Sigmoid colon (tissue), 4 donors: ENCODE measurements around the gene VPS54.

ENCODE experiments used
- EP300 ChIP-seq, 4 donors: sonication (generic); formaldehyde crosslinking; IDR thresholded peaks; one replicate each; pipeline ENCODE4 v1.6.1; 2017; ENCODE audit warnings: antibody characterized with exemption in 4 of 4
- POLR2A ChIP-seq, 2 donors: fragments of 450-650 bp; IDR thresholded peaks; one replicate each; pipeline ENCODE4 v1.6.1; 2016; ENCODE audit warnings: antibody characterized with exemption in 2 of 2, mild to moderate bottlenecking in 2 of 2, moderate library complexity in 2 of 2
- POLR2AphosphoS5 ChIP-seq, 4 donors: sonication (generic); formaldehyde crosslinking; IDR thresholded peaks; one replicate each; pipeline ENCODE4 v1.6.1; 2017; ENCODE audit warnings: antibody characterized with exemption in 4 of 4
- TF ChIP-seq, protein P1 (sequence below), 4 experiments: fragments of 450-650 bp in 3 of 4; fragments of 200-600 bp in 1 of 4; IDR thresholded peaks; one replicate each; pipeline ENCODE4 v1.5.1; 2016 to 2019; ENCODE audit warnings: antibody characterized with exemption in 4 of 4, mild to moderate bottlenecking in 3 of 4, moderate library complexity in 2 of 4

DNA sequence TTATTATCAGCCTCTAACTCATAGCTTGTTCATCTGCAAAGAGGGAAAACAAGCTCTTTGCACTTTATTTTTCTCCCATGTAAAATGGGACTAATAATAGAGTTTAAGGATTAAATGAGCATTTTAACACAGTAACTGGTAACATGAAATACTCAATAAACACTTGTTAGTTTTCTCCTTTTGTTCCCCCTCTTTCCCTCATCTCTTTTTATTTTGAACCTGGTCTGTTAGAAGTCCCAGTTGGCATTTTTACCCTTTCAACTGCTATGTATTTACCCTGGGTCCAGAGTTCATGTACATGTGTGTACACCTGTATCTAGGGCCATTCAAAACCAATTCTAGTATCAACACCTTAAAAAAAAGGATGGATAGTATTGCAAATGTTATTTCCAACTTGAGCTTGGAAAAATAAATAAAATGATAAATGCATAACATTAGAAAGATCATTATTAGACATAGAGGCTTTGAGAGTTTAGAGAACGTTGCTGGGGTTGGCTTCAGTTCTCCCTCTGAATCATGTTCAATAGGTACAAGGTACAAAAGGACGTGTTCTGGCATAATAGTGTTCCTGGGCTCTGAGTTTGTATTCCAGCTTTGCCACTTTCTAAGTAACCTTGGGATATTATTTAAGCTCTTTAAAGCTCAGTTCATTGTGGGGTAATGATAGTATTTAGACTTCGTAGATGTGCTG is 5.2 kb upstream of the VPS54 start:
- TF ChIP-seq POLR2A (IDR thresholded peaks at IDR 0.05) (no peak), POLR2AphosphoS5 (IDR thresholded peaks at IDR 0.05) (no peak), EP300 (IDR thresholded peaks at IDR 0.05) (no peak)
- TF ChIP-seq, protein P1, sequence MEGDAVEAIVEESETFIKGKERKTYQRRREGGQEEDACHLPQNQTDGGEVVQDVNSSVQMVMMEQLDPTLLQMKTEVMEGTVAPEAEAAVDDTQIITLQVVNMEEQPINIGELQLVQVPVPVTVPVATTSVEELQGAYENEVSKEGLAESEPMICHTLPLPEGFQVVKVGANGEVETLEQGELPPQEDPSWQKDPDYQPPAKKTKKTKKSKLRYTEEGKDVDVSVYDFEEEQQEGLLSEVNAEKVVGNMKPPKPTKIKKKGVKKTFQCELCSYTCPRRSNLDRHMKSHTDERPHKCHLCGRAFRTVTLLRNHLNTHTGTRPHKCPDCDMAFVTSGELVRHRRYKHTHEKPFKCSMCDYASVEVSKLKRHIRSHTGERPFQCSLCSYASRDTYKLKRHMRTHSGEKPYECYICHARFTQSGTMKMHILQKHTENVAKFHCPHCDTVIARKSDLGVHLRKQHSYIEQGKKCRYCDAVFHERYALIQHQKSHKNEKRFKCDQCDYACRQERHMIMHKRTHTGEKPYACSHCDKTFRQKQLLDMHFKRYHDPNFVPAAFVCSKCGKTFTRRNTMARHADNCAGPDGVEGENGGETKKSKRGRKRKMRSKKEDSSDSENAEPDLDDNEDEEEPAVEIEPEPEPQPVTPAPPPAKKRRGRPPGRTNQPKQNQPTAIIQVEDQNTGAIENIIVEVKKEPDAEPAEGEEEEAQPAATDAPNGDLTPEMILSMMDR (IDR thresholded peaks at IDR 0.05) = no peak
